GM18502 (cell line): ENCODE data around the gene KCNK15.

Source experiments
- ATAC-seq: cut with Tn5 transposase; IDR thresholded peaks from one replicate; pipeline ENCODE4 v1.9.1; 2021; ENCODE audit warnings: mild to moderate bottlenecking; ENCODE audit not compliant: unreplicated experiment, poor library complexity

The KCNK15 gene

GRCh38 chr20:44733341-44734069, 12.2 kb upstream of the KCNK15 start:
- ATAC-seq: no peak

GRCh38 chr20:44734938-44735337, 10.7 kb upstream of the KCNK15 start:
- no peak for ATAC-seq

- no peak for ATAC-seq
Observed at GRCh38 chr20:44735816-44736169, 9.9 kb upstream of the KCNK15 start.

- ATAC-seq: no peak
Observed at GRCh38 chr20:44736170-44737021, 9.3 kb upstream of the KCNK15 start.

GRCh38 chr20:44737116-44737515, 8.5 kb upstream of the KCNK15 start:
- no peak for ATAC-seq

GRCh38 chr20:44738813-44739477, 6.7 kb upstream of the KCNK15 start:
- no peak for ATAC-seq

- no peak for ATAC-seq
Observed at GRCh38 chr20:44739942-44740341, 5.7 kb upstream of the KCNK15 start.

- no peak for ATAC-seq
Observed at GRCh38 chr20:44742304-44743079, 3.2 kb upstream of the KCNK15 start.

GRCh38 chr20:44743080-44743701, 2.5 kb upstream of the KCNK15 start:
- no peak for ATAC-seq

- no peak for ATAC-seq
Observed at GRCh38 chr20:44743916-44744655, 1.6 kb upstream of the KCNK15 start.

- no peak for ATAC-seq
Observed at GRCh38 chr20:44745122-44745597, 505 bp upstream of the KCNK15 start.

- ATAC-seq: no peak
Observed at GRCh38 chr20:44746367-44747165, 901 bp downstream of the KCNK15 start.

GRCh38 chr20:44747166-44748004, 1.7 kb downstream of the KCNK15 start:
- no peak for ATAC-seq

GRCh38 chr20:44748005-44748370, 2.3 kb downstream of the KCNK15 start:
- no peak for ATAC-seq

- no peak for ATAC-seq
Observed at GRCh38 chr20:44750081-44750805, 4.6 kb downstream of the KCNK15 start.

- ATAC-seq: no peak
Observed at GRCh38 chr20:44752099-44752931, 6.7 kb downstream of the KCNK15 start.
